Measurements from ENCODE around the gene CDH19. TPM values are rescaled to one million over a fixed set of nuclear protein-coding genes. Genes with fewer than 3 reads are reported as not detected.
"Not testable (repeated sequence)": the region's sequence is repeated elsewhere in the genome, so short reads cannot be mapped to it uniquely, and the experiment has no call there.

Gene CDH19
- total RNA-seq, 2 donors from 2014 or later, result 33.0 to 68.7 TPM

- no peak for ATAC-seq
- intact Hi-C loops (cut with DNase I), result no loop called here
- no peak for DNase-seq
Observed at GRCh38 chr18:66497351-66497750, 106.5 kb downstream of the CDH19 start.

DNA sequence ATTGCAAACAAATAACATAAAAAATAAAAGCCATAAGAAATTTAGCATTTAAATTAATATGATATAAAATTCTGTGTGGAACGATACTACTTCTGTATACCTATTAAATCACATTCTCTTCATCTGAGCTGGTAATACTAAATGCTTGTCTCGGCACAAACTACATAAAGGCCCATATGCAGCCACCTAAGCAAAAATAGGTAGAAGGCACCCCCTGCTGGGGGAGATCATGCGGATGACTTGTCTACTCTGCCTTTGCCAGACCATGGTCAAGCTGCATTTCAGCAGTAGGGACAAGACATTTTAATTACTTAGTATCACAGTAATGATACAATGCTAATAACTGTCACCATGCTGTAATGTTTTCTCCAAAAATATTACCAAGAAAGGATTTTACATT, 108.0 kb downstream of the CDH19 start:
- peak; percentile 55 to 59 for ATAC-seq
- intact Hi-C loops (cut with DNase I), result no loop called here

DNA sequence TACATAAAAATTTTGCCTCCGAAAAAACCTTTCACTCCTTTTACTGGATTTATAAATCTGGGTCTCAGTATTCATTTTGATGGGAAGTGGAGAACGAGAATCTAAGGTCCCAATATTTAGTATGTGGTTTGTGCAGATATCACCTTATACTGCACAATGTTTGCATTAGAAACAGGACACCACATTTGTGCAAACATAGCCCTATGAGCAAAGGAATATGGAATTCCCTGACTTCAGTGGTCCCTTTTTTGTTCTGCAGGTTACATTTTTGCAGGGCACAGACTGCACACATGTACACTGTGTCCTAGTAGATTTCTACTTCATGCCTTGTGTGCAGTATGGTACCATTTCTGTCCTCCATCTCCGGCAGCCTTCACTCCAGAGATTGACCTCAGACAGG, 130.0 kb downstream of the CDH19 start:
- intact Hi-C loops (cut with DNase I), result no loop called here
- ATAC-seq (no peak), DNase-seq (no peak)

More for the DNA sequence above, 108.0 kb downstream of the CDH19 start:
- peak; percentile 18 for DNase-seq

DNA sequence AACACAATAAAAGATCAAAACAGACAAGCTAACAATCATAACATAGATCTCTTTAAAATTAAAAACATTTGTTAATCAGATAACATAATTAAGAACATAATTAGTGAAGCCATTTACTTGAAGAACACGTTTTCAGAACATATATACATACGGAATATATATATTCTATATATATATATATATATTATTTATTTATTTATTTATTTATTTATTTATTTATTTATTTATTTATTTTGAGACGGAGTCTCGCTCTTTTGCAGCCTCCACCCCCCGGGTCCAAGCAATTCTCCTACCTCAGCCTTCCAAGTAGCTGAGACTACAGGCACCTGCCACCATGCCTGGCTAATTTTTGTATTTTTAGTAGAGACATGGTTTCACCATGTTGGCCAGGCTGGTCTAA, 137.7 kb downstream of the CDH19 start:
- ATAC-seq; intact Hi-C loops (cut with DNase I); DNase-seq: not testable (repeated sequence)

GRCh38 chr18:66461344-66461743, 142.5 kb downstream of the CDH19 start:
- DNase-seq (no peak), ATAC-seq (no peak)
- intact Hi-C loops (cut with DNase I), result no loop called here

GRCh38 chr18:66457245-66457644, 146.6 kb downstream of the CDH19 start:
- intact Hi-C loops (cut with DNase I), result no loop called here
- DNase-seq, result no peak
- ATAC-seq, result no peak

All from left cardiac atrium (tissue), 4 donors.